22Rv1 (cell line): ENCODE measurements around the gene DCTN1.

Experiments used
- CTCF ChIP-seq: fragments of 450-650 bp; IDR thresholded peaks from 2 replicates; pipeline ENCODE4 v1.5.1; 2017; ENCODE audit warnings: mild to moderate bottlenecking
- ZFX ChIP-seq: fragments of 450-650 bp; IDR thresholded peaks from 2 replicates; pipeline ENCODE4 v1.6.1; 2017; ENCODE audit warnings: antibody characterized with exemption, borderline replicate concordance

DNA sequence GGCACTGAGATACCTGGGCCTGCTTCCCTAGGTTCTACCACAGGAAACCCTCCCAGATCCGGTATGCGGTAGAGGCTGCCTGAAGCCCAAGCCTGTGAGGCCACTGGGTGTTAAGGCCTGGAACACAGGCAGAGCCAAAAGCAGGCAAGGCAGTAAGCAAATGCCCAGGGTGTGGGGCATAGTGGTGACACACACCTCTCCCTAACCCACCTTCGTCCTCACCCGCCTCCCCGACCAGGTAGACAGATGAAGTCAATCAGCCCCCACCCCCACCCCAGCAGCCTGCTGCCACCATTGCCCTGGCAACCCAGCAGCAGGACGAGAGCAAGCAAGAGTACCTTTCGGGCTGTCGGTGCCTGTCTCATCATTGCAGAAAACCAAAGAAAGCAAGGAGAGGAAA, 6.1 kb downstream of the DCTN1 start:
- TF ChIP-seq CTCF (no peak), ZFX (no peak)
